NCI-H748 (cell line): ENCODE data around the gene IFT20.
A peak's percentile ranks its signal among the peaks of the same experiment; 100 is the strongest.

Source experiments
- DNase-seq: peaks from one replicate; lab custom pipeline; 2025; ENCODE audit not compliant: unreplicated experiment; lab: John Stamatoyannopoulos, UW

The IFT20 gene

GRCh38 chr17:28338056-28338768 is 2.9 kb upstream of the IFT20 start:
- DNase-seq: no peak

- peak; percentile 85 for DNase-seq
Measured at GRCh38 chr17:28335959-28336871, 943 bp upstream of the IFT20 start.

- DNase-seq: no peak
Measured at GRCh38 chr17:28334666-28335200, 539 bp downstream of the IFT20 start.

- DNase-seq: no peak
Measured at GRCh38 chr17:28334171-28334570, 1.1 kb downstream of the IFT20 start.

- no peak for DNase-seq
Measured at GRCh38 chr17:28333083-28333746, 2.1 kb downstream of the IFT20 start.

GRCh38 chr17:28331891-28332420 is 3.3 kb downstream of the IFT20 start:
- no peak for DNase-seq

GRCh38 chr17:28330671-28331070 is 4.6 kb downstream of the IFT20 start:
- DNase-seq: no peak

GRCh38 chr17:28328325-28328724 is 6.9 kb downstream of the IFT20 start:
- no peak for DNase-seq

GRCh38 chr17:28327709-28328108 is 7.6 kb downstream of the IFT20 start:
- no peak for DNase-seq

GRCh38 chr17:28327031-28327607 is 8.2 kb downstream of the IFT20 start:
- DNase-seq: no peak

GRCh38 chr17:28326114-28326513 is 9.2 kb downstream of the IFT20 start:
- DNase-seq: peak; percentile 17

GRCh38 chr17:28325211-28325610 is 10.1 kb downstream of the IFT20 start:
- no peak for DNase-seq

- no peak for DNase-seq
Measured at GRCh38 chr17:28324781-28325180, 10.5 kb downstream of the IFT20 start.

GRCh38 chr17:28324267-28324745 is 11.0 kb downstream of the IFT20 start:
- DNase-seq: no peak

GRCh38 chr17:28320215-28321061 is 14.8 kb downstream of the IFT20 start:
- DNase-seq: no peak

GRCh38 chr17:28319598-28319935 is 15.7 kb downstream of the IFT20 start:
- peak; percentile 69 for DNase-seq

GRCh38 chr17:28318759-28319597 is 16.3 kb downstream of the IFT20 start, which contains the start of gene TMEM97:
TSS of gene TMEM97 (plus strand) at chr17:28319200. CDS start at chr17:28319240, 40 bp downstream.
- peak; percentile 100 for DNase-seq

GRCh38 chr17:28317966-28318758 is 17.1 kb downstream of the IFT20 start:
- peak; percentile 33 for DNase-seq
